AG04450 (cell line): Measurements from ENCODE around the gene PPP4R4. TPM values are rescaled to one million over a fixed set of nuclear protein-coding genes. Genes with fewer than 3 reads are reported as not detected.

ENCODE experiments used
- CTCF ChIA-PET: fragments of 300-600, 350-600 bp; formaldehyde crosslinking; extraction: SDS; loops from one replicate; lab custom pipeline; 2022; ENCODE audit warnings: antibody characterized with exemption, inconsistent platforms; lab: Charles Lee
- POLR2A ChIA-PET: fragments of 350-600 bp; formaldehyde crosslinking; extraction: SDS; loops from one replicate; lab custom pipeline; 2021; ENCODE audit warnings: antibody characterized with exemption, inconsistent platforms; lab: Yijun Ruan, JAX
- DNase-seq: peaks from one replicate; pipeline ENCODE4 v3.0.0-alpha.2; 2011; ENCODE audit warnings: low read depth, low spot score
- H3K27ac ChIP-seq: one replicate; pipeline ENCODE4 v1.5.1; 2012; ENCODE audit warnings: low read depth, low read length, control low read depth
- H3K27me3 ChIP-seq: one replicate; pipeline ENCODE4 v1.6.0; 2012; ENCODE audit warnings: low read length; ENCODE audit not compliant: control insufficient read depth, insufficient read depth
- H3K4me3 ChIP-seq: 2 replicates; pipeline ENCODE4 v1.5.1; 2011; ENCODE audit warnings: mild to moderate bottlenecking, low read depth, low read length, control low read depth
- H3K9me3 ChIP-seq: 2 replicates; pipeline ENCODE4 v1.5.1; 2012; ENCODE audit warnings: low read length; ENCODE audit not compliant: control insufficient read depth, insufficient read depth
- CTCF ChIP-seq: IDR thresholded peaks from 2 replicates; pipeline ENCODE4 v1.5.1; 2011; ENCODE audit warnings: low read depth, low read length, control low read depth, inconsistent platforms
- polyA plus RNA-seq: library from polyadenylated mRNA; depleted of rRNA; stranded (reverse); fragments of >200 nt; gene quantifications from 2 replicates; pipeline ENCODE4 v1.2.3, GENCODE V29; 2011; rRNA removed

Gene PPP4R4
- polyA plus RNA-seq, 1 experiment, result 0.60 TPM

DNA sequence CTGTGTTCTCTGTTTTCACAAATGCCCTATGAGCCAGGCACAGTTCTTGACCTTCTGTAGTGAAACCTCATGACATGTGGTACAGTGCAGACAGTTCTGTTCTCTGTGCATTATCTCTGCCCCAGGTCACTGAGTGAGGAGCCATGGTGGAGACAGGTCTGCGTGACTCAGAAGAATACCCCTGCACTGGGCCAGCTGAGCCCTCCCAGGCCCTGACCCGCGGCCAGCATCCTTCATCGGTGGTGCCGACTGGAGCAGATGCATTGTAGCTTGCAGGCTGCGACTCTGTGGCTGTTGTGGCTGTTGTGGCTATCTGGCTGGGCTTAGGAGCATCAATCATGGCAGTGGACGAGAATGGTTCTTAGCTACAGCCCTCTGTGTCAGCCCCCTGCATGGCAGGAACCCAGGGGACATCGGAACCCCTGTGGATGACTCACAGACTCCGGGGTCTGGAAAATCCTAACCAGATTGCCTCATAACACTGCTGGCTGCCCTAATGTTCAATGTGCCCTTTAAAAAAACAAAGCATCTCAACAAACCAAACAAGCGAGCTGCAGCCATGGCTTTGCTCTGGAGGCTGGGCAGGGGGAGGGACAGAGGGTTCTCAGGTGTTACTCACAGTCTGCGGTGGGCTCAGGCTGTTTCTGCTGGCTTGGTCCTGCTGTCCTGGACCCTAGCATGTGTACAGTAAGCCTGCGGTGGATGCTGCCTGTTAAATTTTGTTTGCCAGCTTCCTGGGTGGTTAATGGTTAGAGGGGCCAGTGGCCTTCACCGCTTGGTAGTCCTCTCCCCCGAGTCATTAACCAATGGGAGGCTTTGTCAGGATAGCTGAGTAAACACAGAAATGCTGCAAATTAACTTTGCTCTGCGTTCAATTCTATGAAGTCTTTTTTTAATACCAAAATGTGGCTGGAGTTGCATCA, 148.8 kb downstream of the PPP4R4 start, which contains the start of gene SERPINA6:
TSS of gene SERPINA6 (minus strand) at position 689 of the 923 bp plus-strand sequence. CDS start 8,688 bp downstream, outside the sequence.
- no peak for TF ChIP-seq CTCF

DNA sequence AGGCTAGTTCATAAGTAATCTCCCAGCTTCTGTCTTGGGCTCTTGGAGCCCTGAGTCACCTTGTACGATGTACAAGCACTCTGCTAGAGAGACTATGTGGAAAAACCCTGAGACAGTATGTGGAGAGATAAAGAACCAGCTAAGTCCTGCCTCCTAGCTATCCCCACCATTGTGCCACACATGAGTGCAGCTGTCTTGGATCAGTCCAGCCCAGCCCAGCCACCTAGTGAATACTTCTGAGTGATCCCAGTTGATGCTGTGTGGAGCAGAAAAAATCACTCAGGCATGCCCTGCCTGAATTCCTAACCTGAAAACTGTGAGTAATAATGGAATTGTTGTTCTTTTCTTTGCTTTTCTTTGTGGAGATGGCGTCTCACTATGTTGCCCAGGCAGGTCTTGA, 154.1 kb downstream of the PPP4R4 start:
- H3K4me3 ChIP-seq, result no peak overlapping the region
- ChIA-PET CTCF (interaction anchor here (1.8 kb wide), 1 partner anchor 158 kb away, joined by 6 read pairs; no protein-coding TSS in a partner anchor), POLR2A (no interaction called here)
- peaks cover 2% of the 10 kb centered on the region for H3K27me3 ChIP-seq
- DNase-seq, result no peak
- no peaks in the 10 kb centered on the region for H3K9me3 ChIP-seq
- no peak overlapping the region for H3K27ac ChIP-seq
- TF ChIP-seq CTCF, result no peak

More for the DNA sequence above, 148.8 kb downstream of the PPP4R4 start, which contains the start of gene SERPINA6:
- ChIA-PET CTCF (no interaction called here), POLR2A (no interaction called here)
- no peak within 1 kb of the TSS for H3K4me3 ChIP-seq
- no peak within 1 kb of the TSS for H3K27ac ChIP-seq
- H3K9me3 ChIP-seq, result no peaks in the 10 kb centered on the region
- no peak for DNase-seq
- H3K27me3 ChIP-seq, result no peaks in the 10 kb centered on the region

Other genes starting within 250 kb of the PPP4R4 start
- gene FAM181A, start 247.0 kb upstream of the PPP4R4 start, polyA plus RNA-seq, result not detected in 2 replicates
- 1.6 and 2.0 TPM in 2 replicates for gene ASB2, start 197.8 kb upstream of the PPP4R4 start, polyA plus RNA-seq
- not detected in 2 replicates for gene CCDC197, start 177.0 kb upstream of the PPP4R4 start, polyA plus RNA-seq
- 2.1 and 2.3 TPM in 2 replicates for gene OTUB2, start 148.0 kb upstream of the PPP4R4 start, polyA plus RNA-seq
- 145 and 159 TPM in 2 replicates for gene DDX24, start 93.1 kb upstream of the PPP4R4 start, polyA plus RNA-seq
- gene IFI27L1, start 93.0 kb upstream of the PPP4R4 start, polyA plus RNA-seq, result 9.2 and 12.5 TPM in 2 replicates
- gene IFI27, start 63.6 kb upstream of the PPP4R4 start, polyA plus RNA-seq, result 0.94 and 1.4 TPM in 2 replicates
- 81.9 and 122 TPM in 2 replicates for gene IFI27L2, start 44.7 kb upstream of the PPP4R4 start, polyA plus RNA-seq
- gene SERPINA10, start 118.9 kb downstream of the PPP4R4 start, polyA plus RNA-seq, result not detected in 2 replicates
- not detected in 2 replicates for gene SERPINA6, start 149.0 kb downstream of the PPP4R4 start, polyA plus RNA-seq
- gene SERPINA2, start 192.4 kb downstream of the PPP4R4 start, polyA plus RNA-seq, result not detected in 2 replicates
- 1.7 and 1.9 TPM in 2 replicates for gene SERPINA1, start 214.3 kb downstream of the PPP4R4 start, polyA plus RNA-seq